Body of pancreas (tissue), 4 donors: ENCODE data around the gene COL5A1. TPM values are rescaled to one million over a fixed set of nuclear protein-coding genes. Genes with fewer than 3 reads are reported as not detected.

Source experiments
- ATAC-seq: fragments of 150-250 bp; one replicate; pipeline ENCODE4 v1.9.1; 2016
- DNase-seq, 4 donors: peaks; one replicate each; pipeline ENCODE4 v3.0.0-alpha.2; 2019
- H3K27ac ChIP-seq, 4 donors: fragments of 200-600 bp; sonication (generic); 1 replicate in 3 of 4; 2 replicates in 1 of 4; pipeline versions ENCODE4 v1.5.1 to v1.6.1; 2016 to 2019; ENCODE audit warnings: mild to moderate bottlenecking in 1 of 4, mixed read lengths in 1 of 4, moderate library complexity in 1 of 4
- H3K27me3 ChIP-seq, 2 donors: fragments of 200-600 bp; sonication (generic); one replicate each; pipeline ENCODE4 v1.6.0; 2016; ENCODE audit warnings: mild to moderate bottlenecking in 1 of 2
- H3K36me3 ChIP-seq, 2 donors: fragments of 200-600 bp; sonication (generic); replicated peaks in 1 of 2; 2 replicates each; pipeline ENCODE4 v1.5.1; 2016; ENCODE audit warnings: low read depth in 2 of 2; ENCODE audit not compliant: insufficient read depth in 1 of 2
- H3K4me1 ChIP-seq: fragments of 200-600 bp; sonication (generic); one replicate; pipeline ENCODE4 v1.6.0; 2016
- H3K4me3 ChIP-seq, 2 donors: fragments of 200-600 bp; sonication (generic); 1 replicate in 1 of 2; 2 replicates in 1 of 2; pipeline ENCODE4 v1.5.1; 2016 to 2019
- H3K9me3 ChIP-seq, 3 donors: fragments of 200-600 bp; sonication (generic); 1 replicate in 2 of 3; 2 replicates in 1 of 3; pipeline ENCODE4 v1.5.1; 2016
- CTCF ChIP-seq, 7 experiments: fragments of 450-650 bp in 4 of 7; fragments of 200-600 bp in 3 of 7; sonication (generic) in 3 of 7; IDR thresholded peaks; one replicate each; pipeline ENCODE4 v1.5.1; 2016 to 2019; ENCODE audit warnings: antibody characterized with exemption in 7 of 7
- POLR2A ChIP-seq, 3 donors: fragments of 450-650 bp; IDR thresholded peaks; one replicate each; pipeline ENCODE4 v1.6.1; 2016; ENCODE audit warnings: antibody characterized with exemption in 3 of 3, mild to moderate bottlenecking in 2 of 3
- WGBS, 2 donors: methylation state at CpG; one replicate each; pipeline ENCODE4 v1.1.5; 2017; 5-methylcytosine and 5-hydroxymethylcytosine counted together
- intact Hi-C: fragments of 100-400 bp; cut with DNase I; formaldehyde crosslinking; loops from one replicate; pipeline ENCODE4 v1.15.1; 2023
- total RNA-seq, 2 donors: library from RNA; depleted of rRNA; stranded (reverse); fragments of >200 nt; gene quantifications; one replicate each; pipeline ENCODE4 v1.1.0, GENCODE V29; 2016

Gene COL5A1
- total RNA-seq, 2 donors from 2014 or later, result 7.0 to 14.5 TPM

GRCh38 chr9:134630861-134631260 lies 10.7 kb upstream of the COL5A1 start:
- Histone ChIP-seq H3K9me3 (no peaks in the 10 kb centered on the region), H3K27ac (no peak overlapping the region), H3K4me1 (no peaks in the 10 kb centered on the region), H3K27me3 (no peaks in the 10 kb centered on the region), H3K36me3 (no peaks in the 10 kb centered on the region), H3K4me3 (no peak overlapping the region)
- ATAC-seq (no peak), DNase-seq (peak in 1 of 4 donors; percentile 0)
- TF ChIP-seq CTCF (IDR thresholded peaks at IDR 0.05), result no peak
- no peak for TF ChIP-seq POLR2A (IDR thresholded peaks at IDR 0.05)
- intact Hi-C loops, result no loop called here
- 81 to 84% methylated on average over 8 of the region's 8 CpGs for WGBS, 2 donors

GRCh38 chr9:134631881-134632280 lies 9.7 kb upstream of the COL5A1 start:
- Histone ChIP-seq H3K9me3 (no peaks in the 10 kb centered on the region), H3K27me3 (no peaks in the 10 kb centered on the region), H3K27ac (no peak overlapping the region), H3K36me3 (no peaks in the 10 kb centered on the region), H3K4me3 (no peak overlapping the region), H3K4me1 (no peaks in the 10 kb centered on the region)
- ATAC-seq, result no peak
- TF ChIP-seq CTCF (IDR thresholded peaks at IDR 0.05) (no peak), POLR2A (IDR thresholded peaks at IDR 0.05) (no peak)
- DNase-seq, result peak in 1 of 4 donors; percentile 1
- intact Hi-C loops, result no loop called here
- 56 to 65% methylated on average over 10 of the region's 10 CpGs for WGBS, 2 donors

- no peaks in the 10 kb centered on the region for H3K9me3 ChIP-seq
- TF ChIP-seq POLR2A (IDR thresholded peaks at IDR 0.05) (no peak), CTCF (IDR thresholded peaks at IDR 0.05) (no peak)
- WGBS, 2 donors, result 69 to 83% methylated on average over 9 of the region's 9 CpGs
- intact Hi-C loops, result no loop called here
- peak in 1 of 4 donors; percentile 1 for DNase-seq
- H3K27me3 ChIP-seq, result no peaks in the 10 kb centered on the region
- H3K27ac ChIP-seq, result no peak overlapping the region
- H3K36me3 ChIP-seq, result no peaks in the 10 kb centered on the region
- no peak overlapping the region for H3K4me3 ChIP-seq
- ATAC-seq, result no peak
- no peaks in the 10 kb centered on the region for H3K4me1 ChIP-seq
Measured at GRCh38 chr9:134632329-134632728, 9.3 kb upstream of the COL5A1 start.

GRCh38 chr9:134633362-134634142 lies 8.1 kb upstream of the COL5A1 start:
- Histone ChIP-seq H3K27me3 (no peaks in the 10 kb centered on the region), H3K4me1 (no peaks in the 10 kb centered on the region), H3K36me3 (no peaks in the 10 kb centered on the region), H3K27ac (no peak overlapping the region), H3K9me3 (no peaks in the 10 kb centered on the region), H3K4me3 (no peak overlapping the region)
- intact Hi-C loops, result no loop called here
- 68 to 69% methylated on average over 10 to 16 of the region's 16 CpGs for WGBS, 2 donors
- no peak for TF ChIP-seq CTCF (IDR thresholded peaks at IDR 0.05)
- TF ChIP-seq POLR2A (IDR thresholded peaks at IDR 0.05), result no peak
- ATAC-seq, result no peak
- DNase-seq, result peak in 1 of 4 donors; percentile 4

- H3K4me3 ChIP-seq, result no peak overlapping the region
- H3K36me3 ChIP-seq, result no peaks in the 10 kb centered on the region
- WGBS, 2 donors, result 51 to 62% methylated on average over 4 to 9 of the region's 9 CpGs
- H3K27ac ChIP-seq, result no peak overlapping the region
- no peak for ATAC-seq
- TF ChIP-seq CTCF (IDR thresholded peaks at IDR 0.05) (no peak), POLR2A (IDR thresholded peaks at IDR 0.05) (no peak)
- peak in 1 of 4 donors; percentile 2 for DNase-seq
- H3K9me3 ChIP-seq, result no peaks in the 10 kb centered on the region
- H3K4me1 ChIP-seq, result no peaks in the 10 kb centered on the region
- intact Hi-C loops, result no loop called here
- no peaks in the 10 kb centered on the region for H3K27me3 ChIP-seq
Measured at GRCh38 chr9:134634176-134634575, 7.4 kb upstream of the COL5A1 start.
